ENCODE data around the gene PTGES3. TPM values are rescaled to one million over a fixed set of nuclear protein-coding genes. Genes with fewer than 3 reads are reported as not detected.
A peak's percentile ranks its signal among the peaks of the same experiment; 100 is the strongest.

PTGES3 gene
- total and polyA plus RNA-seq, 10 of the 15 experiments (the other 5 are each of a cell fraction or from before 2014, with no cell fraction given): 117 to 520 (median 175) TPM

DNA sequence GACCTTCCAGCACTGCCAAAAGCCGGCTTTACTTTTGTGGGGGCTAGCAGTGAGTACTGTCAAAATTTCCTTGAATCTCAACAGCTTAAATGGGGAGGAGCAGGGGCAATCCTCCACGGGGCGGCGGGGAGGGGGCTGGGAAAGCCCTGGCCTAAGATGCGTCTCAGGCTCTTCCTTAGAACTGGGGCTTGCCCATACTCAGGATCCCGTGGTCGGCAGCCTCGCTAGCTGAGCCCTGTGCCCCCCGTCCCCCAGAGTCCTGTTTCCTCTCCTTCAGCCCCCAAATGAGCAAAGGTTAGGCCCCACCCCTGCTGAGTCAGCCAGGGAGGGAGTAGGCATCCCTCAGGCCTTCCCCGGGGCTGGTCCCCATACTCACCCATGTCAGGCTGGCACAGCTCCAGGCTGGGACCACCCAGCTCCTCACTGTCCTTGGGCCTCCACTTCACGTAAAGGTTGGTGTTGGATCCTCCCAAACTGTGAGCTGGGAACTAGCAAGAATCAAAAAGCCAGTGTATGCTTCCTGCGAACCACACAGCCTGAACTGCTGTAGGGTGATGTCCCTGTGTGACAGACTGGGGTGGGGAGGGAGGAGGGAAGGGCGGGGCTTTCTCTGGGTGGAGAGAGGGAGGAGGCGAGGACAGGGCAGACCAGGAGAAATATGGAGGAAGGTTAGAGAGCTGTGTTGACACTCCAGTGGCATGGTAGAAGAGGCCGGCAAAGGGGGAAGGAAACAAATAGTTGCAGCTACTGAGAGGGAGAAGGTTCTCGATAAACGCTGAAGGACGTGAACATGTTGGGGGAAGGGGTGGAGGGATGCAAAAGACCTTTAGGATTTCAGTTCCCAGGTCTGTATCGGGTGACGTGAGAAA is 52.0 kb downstream of the PTGES3 start:
- SMC1A ChIA-PET (ENCODE audit: uncharacterized antibody, unreplicated experiment): interaction anchor here (0.7 to 6.1 kb wide), 43 partner anchors 8 to 654 kb away, joined by 3 to 68 read pairs (median 5); partner anchors contain the start of genes ATP5F1B, ESYT1, PTGES3 and RBMS2
- intact Hi-C loops (cut with micrococcal nuclease; ENCODE audit: unreplicated experiment) (loop anchor here (2.0 to 5.0 kb wide), 4 partner anchors 53 to 451 kb away; partner anchors contain the start of genes NAB2, NACA and PTGES3), in situ Hi-C loops (cut with MboI) (loop anchor here (10.0 kb wide), 1 partner anchor 449 kb away; the partner anchor contains the start of gene NAB2)
- no peak for TF ChIP-seq STAT3 (IDR thresholded peaks at IDR 0.05; ENCODE audit: low read depth, low read length)
- TF ChIP-seq ETV6 (conservative IDR thresholded peaks at IDR 0.05 in 1 of 2, IDR thresholded peaks at IDR 0.05 in 1 of 2; ENCODE audit: borderline replicate concordance in 1 of 2, low read depth in 1 of 2): no peak
- no peak for TF ChIP-seq EGR1 (IDR thresholded peaks at IDR 0.05; ENCODE audit: borderline replicate concordance in 1 of 2, low read depth in 2 of 2, low read length in 2 of 2)
- no peak for TF ChIP-seq KAT2A (conservative IDR thresholded peaks at IDR 0.05; ENCODE audit: control insufficient read depth, low read depth, low read length)
- TF ChIP-seq CBFB (IDR thresholded peaks at IDR 0.05; ENCODE audit: low read depth): no peak; the same call in 1 of the 2 replicates
- TF ChIP-seq SIN3A (IDR thresholded peaks at IDR 0.05; ENCODE audit: low read depth, low read length): peak; percentile 32; the same call in 1 of the 2 replicates
- TF ChIP-seq YY1 (IDR thresholded peaks at IDR 0.05; ENCODE audit: low read depth, low read length): no peak; the same call in 1 of the 2 replicates
- TF ChIP-seq GATAD2B (conservative IDR thresholded peaks at IDR 0.05; ENCODE audit: low read depth): peak; percentile 16
- no peak for TF ChIP-seq SREBF1 (IDR thresholded peaks at IDR 0.05; ENCODE audit: low read length)
- TF ChIP-seq SRF (IDR thresholded peaks at IDR 0.05; ENCODE audit: low read depth in 2 of 2, low read length in 2 of 2): no peak
- no peak for TF ChIP-seq SIX5 (IDR thresholded peaks at IDR 0.05; ENCODE audit: low read depth, low read length, severe bottlenecking)
- peak; percentile 72; the same call in 1 of the 2 replicates for TF ChIP-seq PAX8 (IDR thresholded peaks at IDR 0.05)
- TF ChIP-seq NFIC (IDR thresholded peaks at IDR 0.05; ENCODE audit: low read depth, low read length): no peak
- TF ChIP-seq TARDBP (IDR thresholded peaks at IDR 0.05; ENCODE audit: borderline replicate concordance): peak; percentile 33; the same call in 1 of the 2 replicates
- TF ChIP-seq DPF2 (IDR thresholded peaks at IDR 0.05): 0 out of 2 replicates have a peak, but pooled peaks have one; percentile 27
- TF ChIP-seq HCFC1 (IDR thresholded peaks at IDR 0.05; ENCODE audit: low read length): no peak; the same call in 1 of the 2 replicates
- no peak for TF ChIP-seq ZNF622 (IDR thresholded peaks at IDR 0.05)
- TF ChIP-seq, protein P1, sequence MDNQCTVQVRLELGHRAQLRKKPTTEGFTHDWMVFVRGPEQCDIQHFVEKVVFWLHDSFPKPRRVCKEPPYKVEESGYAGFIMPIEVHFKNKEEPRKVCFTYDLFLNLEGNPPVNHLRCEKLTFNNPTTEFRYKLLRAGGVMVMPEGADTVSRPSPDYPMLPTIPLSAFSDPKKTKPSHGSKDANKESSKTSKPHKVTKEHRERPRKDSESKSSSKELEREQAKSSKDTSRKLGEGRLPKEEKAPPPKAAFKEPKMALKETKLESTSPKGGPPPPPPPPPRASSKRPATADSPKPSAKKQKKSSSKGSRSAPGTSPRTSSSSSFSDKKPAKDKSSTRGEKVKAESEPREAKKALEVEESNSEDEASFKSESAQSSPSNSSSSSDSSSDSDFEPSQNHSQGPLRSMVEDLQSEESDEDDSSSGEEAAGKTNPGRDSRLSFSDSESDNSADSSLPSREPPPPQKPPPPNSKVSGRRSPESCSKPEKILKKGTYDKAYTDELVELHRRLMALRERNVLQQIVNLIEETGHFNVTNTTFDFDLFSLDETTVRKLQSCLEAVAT (IDR thresholded peaks at IDR 0.05): peak; percentile 37; the same call in 1 of the 2 replicates
- no peak for TF ChIP-seq NFYB (IDR thresholded peaks at IDR 0.05; ENCODE audit: insufficient read depth, low read depth, low read length)
- TF ChIP-seq SMAD5 (IDR thresholded peaks at IDR 0.05; ENCODE audit: low read depth): 0 out of 2 replicates have a peak, but pooled peaks have one; percentile 36
- no peak for TF ChIP-seq ZBED1 (IDR thresholded peaks at IDR 0.05; ENCODE audit: borderline replicate concordance)
- TF ChIP-seq NBN (IDR thresholded peaks at IDR 0.05): peak; percentile 91

More for the DNA sequence above, 52.0 kb downstream of the PTGES3 start:
- peak overlapping the region; percentile 81 for H2AFZ ChIP-seq (ENCODE audit: control insufficient read depth, low read depth, low read length)
- WGBS (ENCODE audit: insufficient coverage, insufficient replicate concordance, low lambda C conversion rate, missing lambda C conversion rate): under 1% methylated on average over 18 of the region's 20 CpGs
- peak overlapping the region; percentile 87 for H3K27ac ChIP-seq (ENCODE audit: control insufficient read depth, insufficient read depth)
- no peaks in the 10 kb centered on the region for H3K27me3 ChIP-seq (replicated peaks in 1 of 2; ENCODE audit: control insufficient read depth in 2 of 2, insufficient read depth in 2 of 2, low read length in 1 of 2)
- peak; percentile 76 for ATAC-seq
- ChIA-PET RAD21 (ENCODE audit: unreplicated experiment) (interaction anchor here (0.7 to 10.0 kb wide), 51 partner anchors 8 to 593 kb away, joined by 3 to 176 read pairs (median 5); partner anchors contain the start of genes ATP5F1B, CNPY2, NACA and NEMP1), POLR2A (interaction anchor here (0.6 to 6.9 kb wide), 28 partner anchors 10 to 519 kb away, joined by 3 to 155 read pairs (median 4); partner anchors contain the start of genes ATP5F1B, NACA, PTGES3 and RNF41), CTCF (interaction anchor here (0.6 to 6.1 kb wide), 64 partner anchors 8 to 841 kb away, joined by 3 to 73 read pairs (median 5); partner anchors contain the start of genes ATP5F1B, HSD17B6, NACA and RBMS2)
- peak overlapping the region; percentile 92 for H3K9ac ChIP-seq (ENCODE audit: control insufficient read depth, insufficient read depth, low read length)
- H3K36me3 ChIP-seq (ENCODE audit: control insufficient read depth in 2 of 2, insufficient read depth in 2 of 2, low read length in 1 of 2): peaks cover 6 to 15% of the 10 kb centered on the region in 2 experiments; a peak in 3 of 4 replicates
- H3K4me1 ChIP-seq (ENCODE audit: control insufficient read depth, insufficient read depth, low read length): peaks cover 27% of the 10 kb centered on the region
- H3K4me2 ChIP-seq (ENCODE audit: control insufficient read depth, insufficient read depth): peak overlapping the region; percentile 95
- H3K9me3 ChIP-seq (replicated peaks; ENCODE audit: control insufficient read depth, insufficient read depth, low read length): no peaks in the 10 kb centered on the region
- BruUV-seq (replicated peaks): no TSS peak
- DNase-seq (ENCODE audit: low read depth, low spot score): peak; percentile 83
- peaks cover 53% of the 10 kb centered on the region for H3K79me2 ChIP-seq (ENCODE audit: control insufficient read depth, insufficient read depth, low read length)
- H4K20me1 ChIP-seq (ENCODE audit: control insufficient read depth, insufficient read depth): no peaks in the 10 kb centered on the region
- H3K4me3 ChIP-seq: peak overlapping the region; percentile 91
- no peak for FAIRE-seq
